Epithelial cell of proximal tubule (primary cell): Measurements from ENCODE around the gene KCNMA1. TPM values are rescaled to one million over a fixed set of nuclear protein-coding genes. Genes with fewer than 3 reads are reported as not detected.

ENCODE experiments used
- DNase-seq: peaks from one replicate; pipeline ENCODE4 v3.0.0-alpha.2; 2011; ENCODE audit warnings: low read depth
- H3K4me3 ChIP-seq: 2 replicates; pipeline ENCODE4 v1.5.1; 2011; ENCODE audit warnings: low read depth, mild to moderate bottlenecking, low read length
- CTCF ChIP-seq: conservative IDR thresholded peaks from 2 replicates; pipeline ENCODE4 v1.5.1; 2012; ENCODE audit warnings: low read depth, mild to moderate bottlenecking, low read length
- total RNA-seq: library from RNA; depleted of rRNA; stranded (reverse); fragments of >200 nt; gene quantifications from 2 replicates; pipeline ENCODE4 v1.2.3, GENCODE V29; 2015

Gene KCNMA1
- total RNA-seq, 1 donor from 2014 or later, result 12.5 TPM

GRCh38 chr10:77281719-77282118, 355.9 kb downstream of the KCNMA1 start:
- H3K4me3 ChIP-seq, result no peak overlapping the region
- no peak for DNase-seq
- no peak for TF ChIP-seq CTCF

- TF ChIP-seq CTCF, result no peak
- no peak overlapping the region for H3K4me3 ChIP-seq
- no peak for DNase-seq
Observed at GRCh38 chr10:77279207-77279606, 358.4 kb downstream of the KCNMA1 start.

- DNase-seq, result no peak
- TF ChIP-seq CTCF, result no peak
- no peak overlapping the region for H3K4me3 ChIP-seq
Observed at GRCh38 chr10:77274046-77274795, 363.4 kb downstream of the KCNMA1 start.

- H3K4me3 ChIP-seq, result no peak overlapping the region
- DNase-seq, result no peak
- no peak for TF ChIP-seq CTCF
Observed at GRCh38 chr10:77269163-77269562, 368.4 kb downstream of the KCNMA1 start.

GRCh38 chr10:77268721-77269120, 368.9 kb downstream of the KCNMA1 start:
- H3K4me3 ChIP-seq, result no peak overlapping the region
- TF ChIP-seq CTCF, result no peak
- DNase-seq, result no peak

GRCh38 chr10:77267703-77268675, 369.6 kb downstream of the KCNMA1 start:
- no peak for TF ChIP-seq CTCF
- no peak for DNase-seq
- no peak overlapping the region for H3K4me3 ChIP-seq
